Measurements from ENCODE around the gene MEX3A. TPM values are rescaled to one million over a fixed set of nuclear protein-coding genes. Genes with fewer than 3 reads are reported as not detected.

MEX3A gene
- total and polyA plus RNA-seq, 10 of the 15 experiments (the other 5 are each of a cell fraction or from before 2014, with no cell fraction given) = 0.11 to 5.1 (median 1.7) TPM

DNA sequence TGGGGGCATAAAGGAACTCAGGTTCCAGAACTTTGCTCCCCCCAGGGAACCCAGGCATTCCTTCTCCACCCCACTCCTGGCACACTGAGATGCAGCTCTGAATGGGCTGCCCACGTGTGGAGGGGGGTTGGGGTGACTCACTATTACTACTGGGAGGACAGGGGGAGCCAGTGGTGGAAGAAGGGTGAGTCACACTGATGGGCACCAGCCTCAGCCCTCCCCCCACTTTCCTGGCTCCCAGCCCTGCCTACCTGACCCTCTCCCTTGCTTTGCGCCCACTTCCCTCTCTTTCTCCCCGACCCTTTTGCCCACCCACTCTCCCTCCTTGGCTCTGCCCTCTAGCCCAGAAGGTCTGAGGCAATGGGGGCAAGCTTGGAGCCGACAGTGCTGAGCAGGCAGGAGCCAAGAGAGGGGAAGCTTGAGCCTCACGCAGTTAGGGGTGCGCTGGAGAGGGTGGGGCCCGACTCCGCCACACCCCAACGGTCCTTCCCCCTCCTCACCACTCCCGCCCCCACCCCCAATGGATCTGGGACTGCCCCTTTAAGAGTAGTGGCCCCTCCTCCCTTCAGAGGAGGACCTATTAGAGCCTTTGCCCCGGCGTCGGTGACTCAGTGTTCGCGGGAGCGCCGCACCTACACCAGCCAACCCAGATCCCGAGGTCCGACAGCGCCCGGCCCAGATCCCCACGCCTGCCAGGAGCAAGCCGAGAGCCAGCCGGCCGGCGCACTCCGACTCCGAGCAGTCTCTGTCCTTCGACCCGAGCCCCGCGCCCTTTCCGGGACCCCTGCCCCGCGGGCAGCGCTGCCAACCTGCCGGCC is 32.0 kb upstream of the MEX3A start, which contains the start of gene LMNA (continued):
- TF ChIP-seq, protein P1, sequence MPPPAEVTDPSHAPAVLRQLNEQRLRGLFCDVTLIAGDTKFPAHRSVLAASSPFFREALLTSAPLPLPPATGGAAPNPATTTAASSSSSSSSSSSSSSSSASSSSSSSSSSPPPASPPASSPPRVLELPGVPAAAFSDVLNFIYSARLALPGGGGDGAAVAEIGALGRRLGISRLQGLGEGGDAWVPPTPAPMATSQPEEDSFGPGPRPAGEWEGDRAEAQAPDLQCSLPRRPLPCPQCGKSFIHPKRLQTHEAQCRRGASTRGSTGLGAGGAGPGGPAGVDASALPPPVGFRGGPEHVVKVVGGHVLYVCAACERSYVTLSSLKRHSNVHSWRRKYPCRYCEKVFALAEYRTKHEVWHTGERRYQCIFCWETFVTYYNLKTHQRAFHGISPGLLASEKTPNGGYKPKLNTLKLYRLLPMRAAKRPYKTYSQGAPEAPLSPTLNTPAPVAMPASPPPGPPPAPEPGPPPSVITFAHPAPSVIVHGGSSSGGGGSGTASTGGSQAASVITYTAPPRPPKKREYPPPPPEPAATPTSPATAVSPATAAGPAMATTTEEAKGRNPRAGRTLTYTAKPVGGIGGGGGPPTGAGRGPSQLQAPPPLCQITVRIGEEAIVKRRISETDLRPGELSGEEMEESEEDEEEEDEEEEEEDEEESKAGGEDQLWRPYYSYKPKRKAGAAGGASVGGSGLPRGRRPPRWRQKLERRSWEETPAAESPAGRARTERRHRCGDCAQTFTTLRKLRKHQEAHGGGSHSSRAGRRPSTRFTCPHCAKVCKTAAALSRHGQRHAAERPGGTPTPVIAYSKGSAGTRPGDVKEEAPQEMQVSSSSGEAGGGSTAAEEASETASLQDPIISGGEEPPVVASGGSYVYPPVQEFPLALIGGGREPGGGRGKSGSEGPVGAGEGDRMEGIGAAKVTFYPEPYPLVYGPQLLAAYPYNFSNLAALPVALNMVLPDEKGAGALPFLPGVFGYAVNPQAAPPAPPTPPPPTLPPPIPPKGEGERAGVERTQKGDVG (CRISPR knock-in tag; IDR thresholded peaks at IDR 0.05) = no peak

DNA sequence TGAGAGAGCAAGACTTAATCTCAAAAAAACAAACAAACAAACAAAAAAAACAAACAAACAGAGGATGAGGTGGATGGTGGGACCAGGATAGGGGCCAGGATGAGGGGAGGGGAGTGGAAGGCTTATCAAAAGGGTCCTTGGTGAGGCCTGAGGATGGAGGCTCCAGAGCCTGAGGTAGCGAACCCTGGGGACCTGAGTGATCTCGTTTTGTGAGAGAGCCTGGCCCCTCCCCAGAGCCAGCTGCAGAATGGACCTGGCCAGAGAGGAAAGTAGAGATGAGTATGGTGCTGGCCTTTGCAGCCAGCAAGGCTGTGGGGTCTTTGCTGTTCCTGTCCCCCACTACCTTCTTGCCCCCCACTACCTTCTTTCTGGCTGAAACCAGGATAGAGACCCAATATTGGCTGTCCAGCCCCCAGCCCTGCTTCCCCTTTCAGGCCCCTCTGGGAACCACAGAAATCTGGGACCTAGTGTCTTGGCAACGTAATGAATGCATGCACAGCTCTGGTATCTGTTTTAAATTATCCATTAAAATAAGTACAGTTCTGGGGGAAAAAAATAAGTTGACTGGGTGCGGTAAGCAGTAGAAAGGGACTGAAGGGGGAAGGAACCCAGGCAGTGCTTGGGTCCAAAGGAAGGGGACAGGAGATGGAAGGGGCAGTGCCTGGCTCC is 31.2 kb upstream of the MEX3A start:
- H2AFZ ChIP-seq (ENCODE audit: control insufficient read depth, low read depth, low read length) = no peak overlapping the region
- no TSS peak for BruUV-seq (replicated peaks)
- ChIA-PET RAD21 (ENCODE audit: unreplicated experiment) (interaction anchor here (0.9 to 22.2 kb wide), 4 partner anchors 15 to 135 kb away, joined by 3 to 695 read pairs (median 55); partner anchors contain the start of gene ARHGEF2), POLR2A (interaction anchor here (1.1 to 12.7 kb wide), 4 partner anchors 9 to 20 kb away, joined by 4 to 128 read pairs (median 19); no protein-coding TSS in a partner anchor), CTCF (interaction anchor here (0.6 to 25.7 kb wide), 6 partner anchors 10 to 124 kb away, joined by 3 to 1294 read pairs (median 4); no protein-coding TSS in a partner anchor), SMC1A (ENCODE audit: uncharacterized antibody, unreplicated experiment) (interaction anchor here (1.2 to 23.6 kb wide), 4 partner anchors 10 to 112 kb away, joined by 4 to 874 read pairs (median 48); no protein-coding TSS in a partner anchor)
- no peak overlapping the region for H3K9ac ChIP-seq (ENCODE audit: control insufficient read depth, insufficient read depth, low read length)
- no peaks in the 10 kb centered on the region for H3K9me3 ChIP-seq (replicated peaks; ENCODE audit: control insufficient read depth, insufficient read depth, low read length)
- no peak for TF ChIP-seq BACH1 (IDR thresholded peaks at IDR 0.05; ENCODE audit: borderline replicate concordance)
- no peak for TF ChIP-seq SMC3 (IDR thresholded peaks at IDR 0.05; ENCODE audit: borderline replicate concordance, low read length)
- TF ChIP-seq SMARCA5 (IDR thresholded peaks at IDR 0.05) = no peak
- TF ChIP-seq KDM1A (IDR thresholded peaks at IDR 0.05; ENCODE audit: borderline replicate concordance) = no peak
- no peak for TF ChIP-seq JUNB (IDR thresholded peaks at IDR 0.05)
- TF ChIP-seq PAX5 (IDR thresholded peaks at IDR 0.05; ENCODE audit: borderline replicate concordance, low read depth, low read length) = no peak
- TF ChIP-seq, protein P2, sequence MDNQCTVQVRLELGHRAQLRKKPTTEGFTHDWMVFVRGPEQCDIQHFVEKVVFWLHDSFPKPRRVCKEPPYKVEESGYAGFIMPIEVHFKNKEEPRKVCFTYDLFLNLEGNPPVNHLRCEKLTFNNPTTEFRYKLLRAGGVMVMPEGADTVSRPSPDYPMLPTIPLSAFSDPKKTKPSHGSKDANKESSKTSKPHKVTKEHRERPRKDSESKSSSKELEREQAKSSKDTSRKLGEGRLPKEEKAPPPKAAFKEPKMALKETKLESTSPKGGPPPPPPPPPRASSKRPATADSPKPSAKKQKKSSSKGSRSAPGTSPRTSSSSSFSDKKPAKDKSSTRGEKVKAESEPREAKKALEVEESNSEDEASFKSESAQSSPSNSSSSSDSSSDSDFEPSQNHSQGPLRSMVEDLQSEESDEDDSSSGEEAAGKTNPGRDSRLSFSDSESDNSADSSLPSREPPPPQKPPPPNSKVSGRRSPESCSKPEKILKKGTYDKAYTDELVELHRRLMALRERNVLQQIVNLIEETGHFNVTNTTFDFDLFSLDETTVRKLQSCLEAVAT (IDR thresholded peaks at IDR 0.05) = no peak
- no peak for TF ChIP-seq SPI1 (IDR thresholded peaks at IDR 0.05; ENCODE audit: borderline replicate concordance, insufficient read depth, low read depth, low read length)
- no peak for TF ChIP-seq RBBP5 (conservative IDR thresholded peaks at IDR 0.05)
- TF ChIP-seq CBFB (IDR thresholded peaks at IDR 0.05; ENCODE audit: low read depth) = no peak
- no peak for TF ChIP-seq TAF1 (IDR thresholded peaks at IDR 0.05; ENCODE audit: borderline replicate concordance, low read depth, low read length)
- no peak for TF ChIP-seq LARP7 (IDR thresholded peaks at IDR 0.05)
- WGBS (ENCODE audit: insufficient coverage, insufficient replicate concordance, low lambda C conversion rate, missing lambda C conversion rate) = 59% methylated on average over 4 of the region's 4 CpGs
- intact Hi-C loops (cut with micrococcal nuclease; ENCODE audit: unreplicated experiment) (no loop called here), in situ Hi-C loops (cut with MboI) (no loop called here)
- H4K20me1 ChIP-seq (ENCODE audit: control insufficient read depth, insufficient read depth) = no peaks in the 10 kb centered on the region
- DNase-seq (ENCODE audit: low read depth, low spot score) = no peak
- FAIRE-seq = no peak
- H3K4me3 ChIP-seq = no peak overlapping the region
- H3K36me3 ChIP-seq (ENCODE audit: control insufficient read depth in 2 of 2, insufficient read depth in 2 of 2, low read length in 1 of 2) = no peaks in the 10 kb centered on the region
- no peak overlapping the region for H3K4me2 ChIP-seq (ENCODE audit: control insufficient read depth, insufficient read depth)
- H3K4me1 ChIP-seq (ENCODE audit: control insufficient read depth, insufficient read depth, low read length) = peaks cover 12% of the 10 kb centered on the region
- H3K27ac ChIP-seq (ENCODE audit: control insufficient read depth, insufficient read depth) = no peak overlapping the region
- no peak for ATAC-seq
- peaks cover 34% of the 10 kb centered on the region for H3K79me2 ChIP-seq (ENCODE audit: control insufficient read depth, insufficient read depth, low read length)
- H3K27me3 ChIP-seq (replicated peaks in 1 of 2; ENCODE audit: control insufficient read depth in 2 of 2, insufficient read depth in 2 of 2, low read length in 1 of 2) = no peaks in the 10 kb centered on the region

All from GM12878 (cell line).